ENCODE data around the gene BCL2L11. TPM values are rescaled to one million over a fixed set of nuclear protein-coding genes. Genes with fewer than 3 reads are reported as not detected.

The BCL2L11 gene
- total RNA-seq, 1 donor from 2014 or later, result 24.5 TPM

DNA sequence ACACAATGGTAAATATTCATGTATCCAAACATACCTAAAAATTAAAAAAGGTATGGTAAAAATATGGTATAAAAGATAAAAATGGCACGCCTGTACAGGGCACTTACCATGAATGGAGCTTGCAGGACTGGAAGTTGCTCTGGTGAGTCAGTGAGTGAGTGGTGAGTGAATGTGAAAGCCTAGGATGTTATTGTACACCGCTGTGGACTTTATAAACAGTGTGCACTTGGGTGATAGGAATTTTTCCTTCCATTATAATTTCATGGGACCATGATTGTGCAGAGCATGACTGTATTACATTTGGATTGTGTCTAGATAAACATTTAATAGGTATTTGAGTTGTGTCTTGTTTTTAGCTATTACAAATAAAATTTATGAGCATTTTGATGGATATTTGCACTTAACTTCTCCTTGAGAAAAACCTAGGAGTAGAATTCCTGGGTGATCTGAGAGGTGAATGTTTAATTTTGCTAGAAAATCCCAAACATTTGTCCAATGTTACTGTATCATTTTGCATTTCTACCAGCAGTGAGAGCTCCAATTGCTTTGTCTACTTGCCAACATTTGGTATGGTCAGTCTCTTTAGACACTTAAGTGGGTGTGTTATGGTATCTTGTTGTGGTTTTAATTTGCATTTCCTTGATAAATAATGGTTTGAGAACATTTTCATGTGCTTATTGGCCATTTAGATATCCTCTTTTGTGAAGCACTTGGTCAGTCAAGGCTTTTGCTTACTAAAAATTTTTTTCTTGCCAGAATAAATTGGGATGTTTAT, 81.7 kb downstream of the BCL2L11 start:
- no peak for TF ChIP-seq CTCF (IDR thresholded peaks at IDR 0.05; ENCODE audit: unreplicated experiment)
- Mint-ChIP-seq H3K4me1 (peaks cover 2% of the 10 kb centered on the region), H3K27me3 (ENCODE audit: low read depth) (no peaks in the 10 kb centered on the region), H3K36me3 (no peaks in the 10 kb centered on the region), H3K27ac (no peak overlapping the region), H3K9me3 (no peaks in the 10 kb centered on the region), H3K4me3 (no peak overlapping the region)
- no peak for DNase-seq (ENCODE audit: low spot score in 2 of 2, unreplicated experiment in 2 of 2)

GRCh38 chr2:111204706-111205105, 84.0 kb downstream of the BCL2L11 start:
- TF ChIP-seq CTCF (IDR thresholded peaks at IDR 0.05; ENCODE audit: unreplicated experiment), result no peak
- no peak for DNase-seq (ENCODE audit: low spot score in 2 of 2, unreplicated experiment in 2 of 2)
- H3K4me3 Mint-ChIP-seq, result no peak overlapping the region
- no peaks in the 10 kb centered on the region for H3K9me3 Mint-ChIP-seq
- no peaks in the 10 kb centered on the region for H3K27me3 Mint-ChIP-seq (ENCODE audit: low read depth)
- peaks cover 2% of the 10 kb centered on the region for H3K4me1 Mint-ChIP-seq
- no peaks in the 10 kb centered on the region for H3K36me3 Mint-ChIP-seq
- no peak overlapping the region for H3K27ac Mint-ChIP-seq

DNA sequence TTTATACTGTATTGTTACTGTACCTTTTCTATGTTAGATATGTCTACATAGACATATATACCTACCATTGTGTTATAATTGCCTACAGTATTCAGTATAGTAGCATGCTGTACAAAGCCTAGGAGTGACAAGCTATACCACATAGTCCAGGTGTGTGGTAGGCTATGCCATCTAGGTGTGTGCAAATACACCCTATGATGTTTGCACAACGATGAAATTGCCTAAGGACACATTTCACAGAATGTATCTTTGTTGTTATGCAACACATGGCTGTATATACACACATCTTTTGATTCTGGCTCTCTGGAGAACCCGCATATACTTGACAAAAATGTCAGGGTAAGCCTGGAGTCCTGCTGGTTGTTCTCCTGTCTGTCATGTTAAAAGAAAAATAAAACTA, 85.1 kb downstream of the BCL2L11 start:
- TF ChIP-seq CTCF (IDR thresholded peaks at IDR 0.05; ENCODE audit: unreplicated experiment), result no peak
- Mint-ChIP-seq H3K9me3 (no peaks in the 10 kb centered on the region), H3K4me3 (no peak overlapping the region), H3K27ac (no peak overlapping the region), H3K4me1 (no peaks in the 10 kb centered on the region), H3K27me3 (ENCODE audit: low read depth) (no peaks in the 10 kb centered on the region), H3K36me3 (no peaks in the 10 kb centered on the region)
- DNase-seq (ENCODE audit: low spot score in 2 of 2, unreplicated experiment in 2 of 2), result no peak

GRCh38 chr2:111207851-111208250, 87.1 kb downstream of the BCL2L11 start:
- Mint-ChIP-seq H3K36me3 (no peaks in the 10 kb centered on the region), H3K9me3 (peaks cover 9% of the 10 kb centered on the region), H3K4me3 (no peak overlapping the region), H3K27me3 (ENCODE audit: low read depth) (no peaks in the 10 kb centered on the region), H3K4me1 (no peaks in the 10 kb centered on the region), H3K27ac (no peak overlapping the region)
- DNase-seq (ENCODE audit: low spot score in 2 of 2, unreplicated experiment in 2 of 2), result no peak
- no peak for TF ChIP-seq CTCF (IDR thresholded peaks at IDR 0.05; ENCODE audit: unreplicated experiment)

- Mint-ChIP-seq H3K27ac (no peak overlapping the region), H3K4me1 (no peaks in the 10 kb centered on the region), H3K4me3 (no peak overlapping the region), H3K27me3 (ENCODE audit: low read depth) (no peaks in the 10 kb centered on the region), H3K36me3 (peaks cover 1% of the 10 kb centered on the region), H3K9me3 (peaks cover 16% of the 10 kb centered on the region)
- TF ChIP-seq CTCF (IDR thresholded peaks at IDR 0.05; ENCODE audit: unreplicated experiment), result no peak
- no peak for DNase-seq (ENCODE audit: low spot score in 2 of 2, unreplicated experiment in 2 of 2)
Observed at GRCh38 chr2:111208639-111209038, 87.9 kb downstream of the BCL2L11 start.

Data from mesothelial cell of epicardium (in vitro differentiated cells).